ENCODE measurements around the gene UBE2S. TPM values are rescaled to one million over a fixed set of nuclear protein-coding genes. Genes with fewer than 3 reads are reported as not detected.

UBE2S gene
- total RNA-seq, 2 donors from 2014 or later = 10.3 to 49.9 TPM

- no peak for TF ChIP-seq CTCF (IDR thresholded peaks at IDR 0.05)
- no peak for TF ChIP-seq POLR2AphosphoS5 (IDR thresholded peaks at IDR 0.05)
- TF ChIP-seq POLR2A (IDR thresholded peaks at IDR 0.05) = no peak
- no peak for DNase-seq (ENCODE audit: low spot score)
- Histone ChIP-seq H3K27me3 (replicated peaks; ENCODE audit: insufficient read depth) (peaks cover 41% of the 10 kb centered on the region), H3K4me3 (no peak within 1 kb of the TSS), H3K36me3 (no peaks in the 10 kb centered on the region), H3K9me3 (no peaks in the 10 kb centered on the region), H3K27ac (no peak within 1 kb of the TSS), H3K4me1 (replicated peaks) (no peaks in the 10 kb centered on the region)
- 2% methylated on average over 43 of the region's 43 CpGs for WGBS
- intact Hi-C loops (cut with DNase I) = no loop called here
These were observed 35.6 kb upstream of the UBE2S start, which contains the start of gene SHISA7 for GRCh38 chr19:55443045-55443823. SHISA7 (minus strand) TSS chr19:55443300; CDS start chr19:55442863, 437 bp downstream.

DNA sequence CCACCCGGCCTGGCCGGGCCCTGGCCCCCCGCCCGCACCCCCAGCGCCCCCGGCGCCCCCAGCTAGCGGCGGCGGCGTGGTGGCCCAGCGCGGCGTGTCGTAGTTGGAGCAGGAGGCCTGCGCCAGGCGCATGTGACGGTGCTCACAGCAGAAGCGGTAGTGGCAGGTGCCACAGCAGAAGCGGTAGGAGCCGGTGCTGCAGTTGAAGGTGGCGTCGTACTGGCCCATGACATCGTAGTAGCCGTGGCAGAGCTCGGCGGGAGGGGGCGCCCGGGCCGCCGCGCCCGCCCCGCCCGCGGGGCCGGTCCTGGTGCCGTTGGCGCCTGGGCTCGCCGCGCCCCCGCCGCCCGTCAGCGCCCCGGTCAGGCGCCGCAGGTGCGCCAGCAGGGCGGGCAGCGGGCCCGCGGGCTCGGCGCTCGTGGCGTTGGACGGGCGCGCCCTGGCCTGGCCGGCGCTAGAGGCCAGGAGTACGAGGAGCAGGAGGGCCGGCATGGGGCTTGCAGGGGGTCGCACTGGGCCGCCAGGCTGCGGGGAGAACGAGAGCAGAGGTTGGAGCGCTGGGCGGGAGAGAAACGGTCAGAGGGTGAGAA, 34.9 kb upstream of the UBE2S start:
- intact Hi-C loops (cut with DNase I) = no loop called here
- H3K9me3 ChIP-seq = no peaks in the 10 kb centered on the region
- 2% methylated on average over 23 of the region's 72 CpGs for WGBS
- no peaks in the 10 kb centered on the region for H3K4me1 ChIP-seq (replicated peaks)
- no peaks in the 10 kb centered on the region for H3K36me3 ChIP-seq
- TF ChIP-seq CTCF (IDR thresholded peaks at IDR 0.05) (no peak), POLR2AphosphoS5 (IDR thresholded peaks at IDR 0.05) (no peak), POLR2A (IDR thresholded peaks at IDR 0.05) (no peak)
- H3K27ac ChIP-seq = no peak overlapping the region
- H3K27me3 ChIP-seq (replicated peaks; ENCODE audit: insufficient read depth) = peaks cover 45% of the 10 kb centered on the region
- H3K4me3 ChIP-seq = no peak overlapping the region
- no peak for DNase-seq (ENCODE audit: low spot score)

DNA sequence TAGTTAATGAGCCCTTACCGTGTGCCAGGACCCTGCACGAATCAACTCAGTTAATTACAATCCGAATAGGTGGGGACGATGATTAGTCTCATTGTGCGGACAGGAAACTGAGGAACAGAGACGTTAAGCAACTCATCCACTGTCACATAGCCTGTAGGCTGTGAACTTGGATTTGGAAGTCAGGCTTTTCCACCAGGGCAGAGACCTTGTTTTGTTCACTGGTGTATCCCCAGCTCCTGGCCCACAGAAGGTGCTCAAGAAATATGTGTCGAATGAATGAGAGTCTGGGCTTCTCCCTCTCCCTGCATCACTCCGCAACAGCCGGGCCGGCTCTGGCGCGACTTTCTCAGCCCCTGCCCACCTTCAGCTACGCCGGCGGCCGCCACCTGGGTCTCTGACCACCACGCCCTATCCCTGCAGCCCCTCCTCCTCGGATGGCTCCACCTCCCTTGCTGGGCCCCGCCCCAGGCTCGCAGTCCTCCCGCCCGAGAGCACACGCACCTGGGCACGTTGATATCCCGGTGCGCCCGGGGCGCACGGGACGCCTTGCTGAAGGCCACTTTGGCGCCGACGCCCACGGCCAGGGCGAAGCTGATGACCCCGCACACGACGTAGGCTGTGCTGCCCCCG, 34.2 kb upstream of the UBE2S start:
- Histone ChIP-seq H3K4me1 (replicated peaks) (no peaks in the 10 kb centered on the region), H3K36me3 (no peaks in the 10 kb centered on the region), H3K27me3 (replicated peaks; ENCODE audit: insufficient read depth) (peaks cover 45% of the 10 kb centered on the region), H3K9me3 (no peaks in the 10 kb centered on the region), H3K4me3 (no peak overlapping the region), H3K27ac (no peak overlapping the region)
- 3% methylated on average over 31 of the region's 39 CpGs for WGBS
- TF ChIP-seq CTCF (IDR thresholded peaks at IDR 0.05) = no peak
- TF ChIP-seq POLR2AphosphoS5 (IDR thresholded peaks at IDR 0.05) = no peak
- no peak for TF ChIP-seq POLR2A (IDR thresholded peaks at IDR 0.05)
- intact Hi-C loops (cut with DNase I) = no loop called here
- DNase-seq (ENCODE audit: low spot score) = no peak

DNA sequence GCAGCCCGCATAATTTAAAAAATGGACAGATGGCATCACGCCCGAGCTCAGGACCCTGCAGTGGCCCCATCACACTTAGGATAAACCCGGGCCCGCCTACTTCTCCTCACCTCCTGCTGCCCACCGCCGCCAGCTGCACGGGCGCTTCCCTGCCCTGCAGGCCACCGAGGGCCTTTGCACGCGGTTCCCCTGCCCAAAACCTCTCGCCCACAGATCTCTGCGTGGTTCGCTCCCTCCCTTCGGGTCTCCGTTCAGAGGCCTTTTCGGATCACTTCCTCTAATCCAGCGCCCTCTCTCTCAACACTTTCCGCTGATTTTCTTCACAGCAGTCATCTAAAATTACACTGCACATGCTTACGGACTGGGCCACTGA, 33.7 kb upstream of the UBE2S start:
- intact Hi-C loops (cut with DNase I) = no loop called here
- Histone ChIP-seq H3K4me1 (replicated peaks) (no peaks in the 10 kb centered on the region), H3K36me3 (no peaks in the 10 kb centered on the region), H3K27me3 (replicated peaks; ENCODE audit: insufficient read depth) (peaks cover 45% of the 10 kb centered on the region), H3K4me3 (no peak overlapping the region), H3K27ac (no peak overlapping the region), H3K9me3 (no peaks in the 10 kb centered on the region)
- 7% methylated on average over 21 of the region's 21 CpGs for WGBS
- DNase-seq (ENCODE audit: low spot score) = no peak
- no peak for TF ChIP-seq POLR2A (IDR thresholded peaks at IDR 0.05)
- no peak for TF ChIP-seq CTCF (IDR thresholded peaks at IDR 0.05)
- no peak for TF ChIP-seq POLR2AphosphoS5 (IDR thresholded peaks at IDR 0.05)
